WERI-Rb-1 (cell line): ENCODE data around the gene MED26.
A peak's percentile ranks its signal among the peaks of the same experiment; 100 is the strongest.
"Not testable (repeated sequence)": the region's sequence is repeated elsewhere in the genome, so short reads cannot be mapped to it uniquely, and the experiment has no call there.

Experiments
- DNase-seq: peaks from one replicate; pipeline ENCODE4 v3.0.0-alpha.2; 2020
- H3K27ac ChIP-seq: fragments of 250-450 bp; sonication (Bioruptor Pico); 2 replicates; pipeline ENCODE4 v1.5.1; 2020; ENCODE audit warnings: mild to moderate bottlenecking, moderate library complexity
- H3K27me3 ChIP-seq: fragments of 250-450 bp; sonication (Bioruptor Pico); 2 replicates; pipeline ENCODE4 v1.5.1; 2021; ENCODE audit warnings: mild to moderate bottlenecking, low read depth, moderate library complexity; ENCODE audit not compliant: insufficient read depth, severe bottlenecking
- H3K36me3 ChIP-seq: fragments of 250-450 bp; sonication (Bioruptor Pico); 2 replicates; pipeline ENCODE4 v1.5.1; 2020; ENCODE audit warnings: mild to moderate bottlenecking, moderate library complexity
- H3K4me3 ChIP-seq: 2 replicates; pipeline ENCODE4 v1.5.1; 2011; ENCODE audit warnings: low read depth, mild to moderate bottlenecking, control low read depth, low read length
- H3K9me3 ChIP-seq: fragments of 250-450 bp; sonication (Bioruptor Pico); 2 replicates; pipeline ENCODE4 v1.5.1; 2021; ENCODE audit warnings: mild to moderate bottlenecking, moderate library complexity; ENCODE audit not compliant: severe bottlenecking
- CTCF ChIP-seq: IDR thresholded peaks from 2 replicates; pipeline ENCODE4 v1.5.1; 2011; ENCODE audit warnings: low read depth, mild to moderate bottlenecking, control low read depth, inconsistent platforms, low read length

Gene MED26

GRCh38 chr19:16559780-16560276 lies 68.2 kb downstream of the MED26 start:
- peaks cover 60% of the 10 kb centered on the region for H3K36me3 ChIP-seq
- no peak for TF ChIP-seq CTCF
- DNase-seq, result no peak
- H3K27me3 ChIP-seq, result no peaks in the 10 kb centered on the region
- H3K9me3 ChIP-seq, result no peaks in the 10 kb centered on the region
- H3K27ac ChIP-seq, result no peak overlapping the region
- no peak overlapping the region for H3K4me3 ChIP-seq

- no peaks in the 10 kb centered on the region for H3K27me3 ChIP-seq
- peaks cover 49% of the 10 kb centered on the region for H3K36me3 ChIP-seq
- no peak for TF ChIP-seq CTCF
- H3K4me3 ChIP-seq, result no peak overlapping the region
- H3K9me3 ChIP-seq, result no peaks in the 10 kb centered on the region
- H3K27ac ChIP-seq, result no peak overlapping the region
- no peak for DNase-seq
Measured at GRCh38 chr19:16554776-16555175, 73.2 kb downstream of the MED26 start.

- H3K36me3 ChIP-seq, result peaks cover 34% of the 10 kb centered on the region
- H3K4me3 ChIP-seq, H3K27me3 ChIP-seq, H3K9me3 ChIP-seq, DNase-seq, H3K27ac ChIP-seq: not testable (repeated sequence)
Measured at GRCh38 chr19:16551902-16552301, 76.1 kb downstream of the MED26 start.

- Histone ChIP-seq H3K27ac (peak overlapping the region; percentile 49), H3K36me3 (peaks cover 21% of the 10 kb centered on the region), H3K9me3 (no peaks in the 10 kb centered on the region), H3K4me3 (no peak overlapping the region), H3K27me3 (no peaks in the 10 kb centered on the region)
- DNase-seq, result no peak
- no peak for TF ChIP-seq CTCF
Measured at GRCh38 chr19:16548956-16549355, 79.0 kb downstream of the MED26 start.

- no peak for DNase-seq
- Histone ChIP-seq H3K27ac (no peak overlapping the region), H3K27me3 (no peaks in the 10 kb centered on the region), H3K9me3 (no peaks in the 10 kb centered on the region), H3K4me3 (no peak overlapping the region), H3K36me3 (peaks cover 28% of the 10 kb centered on the region)
- TF ChIP-seq CTCF, result no peak
Measured at GRCh38 chr19:16544473-16545231, 83.4 kb downstream of the MED26 start.

GRCh38 chr19:16543734-16544133 lies 84.3 kb downstream of the MED26 start:
- DNase-seq, H3K27me3 ChIP-seq, H3K27ac ChIP-seq, H3K4me3 ChIP-seq, H3K9me3 ChIP-seq: not testable (repeated sequence)
- H3K36me3 ChIP-seq, result peaks cover 34% of the 10 kb centered on the region
